ENCODE measurements around the gene PTPN23.
"Not testable (repeated sequence)": the region's sequence is repeated elsewhere in the genome, so short reads cannot be mapped to it uniquely, and the experiment has no call there.

PTPN23 gene

DNA sequence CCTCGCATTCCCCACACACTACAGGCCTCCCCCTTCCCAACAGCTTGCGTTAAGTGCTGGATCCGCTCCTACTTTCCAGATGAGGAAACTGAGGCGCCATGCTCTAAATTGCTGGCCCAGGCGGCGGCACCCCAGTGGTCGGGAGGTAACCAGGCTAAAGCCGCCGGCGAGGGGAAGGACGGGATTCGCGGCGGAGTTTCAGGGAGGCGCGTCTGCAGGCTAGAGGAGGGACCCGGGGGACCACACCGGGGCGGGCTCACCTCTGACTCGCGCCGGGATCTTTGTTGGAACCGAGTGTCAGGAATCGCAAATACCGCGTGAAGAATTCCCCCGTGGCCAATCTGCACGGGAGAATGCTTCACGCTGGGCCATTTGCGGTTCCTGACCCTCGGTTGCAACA, 24.6 kb upstream of the PTPN23 start:
- H3K4me1 Mint-ChIP-seq (ENCODE audit: low read depth) = no peaks in the 10 kb centered on the region
- no peaks in the 10 kb centered on the region for H3K27me3 Mint-ChIP-seq (ENCODE audit: low read depth)
- H3K4me3 Mint-ChIP-seq = no peak overlapping the region
- H3K27ac Mint-ChIP-seq = no peak overlapping the region
- H3K9me3 Mint-ChIP-seq = peaks cover 20% of the 10 kb centered on the region
- DNase-seq (ENCODE audit: low spot score) = no peak
- H3K36me3 Mint-ChIP-seq (ENCODE audit: low read depth) = peaks cover 5% of the 10 kb centered on the region

DNA sequence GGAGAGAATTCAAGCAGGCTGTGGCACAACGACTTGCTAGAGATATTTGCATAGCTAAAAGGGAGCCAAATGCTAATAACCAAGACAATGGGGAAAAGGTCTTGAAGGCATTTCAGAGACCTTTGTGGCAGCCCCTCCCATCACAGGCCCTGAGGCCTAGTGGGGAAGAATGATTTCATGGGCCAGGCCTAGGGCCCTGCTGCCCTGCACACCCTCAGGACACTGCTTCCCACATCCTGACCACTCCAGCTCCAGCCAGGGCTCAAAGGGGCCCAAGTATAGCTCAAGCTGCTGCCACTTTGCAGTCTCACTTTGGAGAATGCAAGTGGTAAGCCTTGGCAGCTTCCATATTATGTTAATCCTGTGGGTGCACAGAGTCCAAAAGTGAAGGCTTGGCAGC, 21.5 kb upstream of the PTPN23 start:
- Mint-ChIP-seq H3K27ac (no peak overlapping the region), H3K9me3 (peaks cover 28% of the 10 kb centered on the region), H3K36me3 (ENCODE audit: low read depth) (peaks cover 11% of the 10 kb centered on the region), H3K4me1 (ENCODE audit: low read depth) (peaks cover 7% of the 10 kb centered on the region), H3K4me3 (no peak overlapping the region), H3K27me3 (ENCODE audit: low read depth) (no peaks in the 10 kb centered on the region)
- DNase-seq (ENCODE audit: low spot score) = no peak

DNA sequence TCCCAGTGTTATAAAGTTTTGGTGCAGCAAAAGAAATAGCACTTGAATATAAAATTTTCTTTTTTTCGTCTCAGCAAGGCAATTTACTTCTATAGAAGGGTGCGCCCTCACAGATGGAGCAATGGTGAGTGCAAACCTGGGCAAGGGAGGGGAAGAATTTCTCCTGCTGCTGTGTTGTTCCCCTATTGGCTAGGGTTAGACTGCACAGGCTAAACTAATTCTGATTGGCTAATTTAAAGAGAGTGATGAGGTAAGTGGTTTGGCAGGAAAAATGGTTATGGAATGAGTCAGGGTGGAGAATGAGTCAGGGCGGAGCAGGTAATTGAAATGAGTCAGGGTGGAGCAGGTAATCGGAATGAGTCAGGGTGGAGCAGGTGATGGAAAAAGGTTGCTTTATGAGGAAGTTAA, 20.7 kb upstream of the PTPN23 start:
- Mint-ChIP-seq H3K36me3 (ENCODE audit: low read depth) (peaks cover 11% of the 10 kb centered on the region), H3K9me3 (peaks cover 28% of the 10 kb centered on the region)
- DNase-seq (ENCODE audit: low spot score); H3K4me3 Mint-ChIP-seq; H3K27ac Mint-ChIP-seq; H3K27me3 Mint-ChIP-seq (ENCODE audit: low read depth); H3K4me1 Mint-ChIP-seq (ENCODE audit: low read depth): not testable (repeated sequence)

DNA sequence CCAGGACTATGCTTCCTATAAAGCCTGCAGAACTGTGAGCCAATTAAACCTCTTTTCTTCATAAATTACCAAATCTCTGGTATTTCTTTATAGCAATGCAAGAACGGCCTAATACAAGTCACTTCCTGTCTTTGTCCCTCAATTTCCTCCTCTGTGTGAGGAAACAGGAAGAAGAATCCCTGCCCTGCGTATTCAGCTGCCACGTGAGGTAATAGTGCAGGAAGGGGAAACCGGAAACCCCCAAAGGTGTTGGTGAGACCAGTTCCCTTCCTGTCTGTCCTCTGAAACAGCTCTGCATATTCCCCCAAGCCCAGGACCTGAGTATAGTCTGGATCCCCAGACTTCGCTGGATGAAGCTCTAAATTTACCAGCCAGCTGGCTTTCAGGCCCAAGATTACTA, 18.1 kb upstream of the PTPN23 start:
- peaks cover 7% of the 10 kb centered on the region for H3K4me1 Mint-ChIP-seq (ENCODE audit: low read depth)
- H3K9me3 Mint-ChIP-seq = peaks cover 28% of the 10 kb centered on the region
- no peak overlapping the region for H3K4me3 Mint-ChIP-seq
- H3K36me3 Mint-ChIP-seq (ENCODE audit: low read depth) = peaks cover 11% of the 10 kb centered on the region
- H3K27ac Mint-ChIP-seq = peak overlapping the region; percentile 64
- H3K27me3 Mint-ChIP-seq (ENCODE audit: low read depth) = no peaks in the 10 kb centered on the region
- DNase-seq (ENCODE audit: low spot score) = no peak

DNA sequence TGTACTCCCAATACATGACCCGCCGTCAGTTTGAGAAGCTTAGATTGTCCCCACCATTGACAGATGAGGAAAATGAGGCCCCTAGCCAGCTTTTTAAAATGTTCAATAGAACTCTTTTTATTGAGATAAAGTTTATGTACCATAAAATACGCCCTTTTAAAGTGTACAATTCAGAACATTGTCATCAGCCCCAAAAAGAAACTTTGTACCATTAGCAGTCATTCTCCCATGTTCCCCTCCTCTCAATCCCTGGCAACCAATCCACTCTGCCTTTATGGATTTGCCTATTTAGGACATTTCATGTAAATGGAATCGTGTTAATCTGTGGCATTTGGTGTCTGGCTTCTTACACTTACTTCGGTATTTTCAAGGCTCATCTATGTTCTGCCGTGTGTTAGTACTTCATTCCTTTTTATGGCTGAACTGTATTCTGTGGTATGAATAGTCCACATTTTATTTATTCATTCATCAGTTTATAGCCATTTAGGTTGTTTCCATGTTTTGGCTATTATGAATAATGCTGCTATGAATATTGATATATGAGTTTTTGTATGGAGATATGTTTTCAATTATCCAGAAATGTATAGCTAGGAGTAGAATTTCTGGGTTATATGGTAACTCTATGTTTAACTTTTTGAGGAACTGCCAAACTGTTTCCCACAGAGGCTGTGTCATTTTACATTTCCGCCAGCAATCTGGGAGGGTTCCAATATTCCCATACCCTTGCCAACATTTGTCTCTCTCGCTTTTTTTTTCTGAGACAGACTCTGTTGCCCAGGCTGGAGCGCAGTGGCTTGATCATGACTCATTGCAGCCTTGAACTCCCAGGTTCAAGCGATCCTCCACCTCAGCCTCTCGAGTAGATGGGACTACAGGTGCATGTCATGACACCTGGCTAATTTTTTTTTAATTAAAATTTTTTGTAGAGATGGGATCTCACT, 15.3 kb upstream of the PTPN23 start:
- no peak overlapping the region for H3K27ac Mint-ChIP-seq
- H3K27me3 Mint-ChIP-seq (ENCODE audit: low read depth) = peaks cover 2% of the 10 kb centered on the region
- peaks cover 7% of the 10 kb centered on the region for H3K4me1 Mint-ChIP-seq (ENCODE audit: low read depth)
- H3K9me3 Mint-ChIP-seq = peaks cover 9% of the 10 kb centered on the region
- no peak overlapping the region for H3K4me3 Mint-ChIP-seq
- no peak for DNase-seq (ENCODE audit: low spot score)
- H3K36me3 Mint-ChIP-seq (ENCODE audit: low read depth) = peaks cover 6% of the 10 kb centered on the region

DNA sequence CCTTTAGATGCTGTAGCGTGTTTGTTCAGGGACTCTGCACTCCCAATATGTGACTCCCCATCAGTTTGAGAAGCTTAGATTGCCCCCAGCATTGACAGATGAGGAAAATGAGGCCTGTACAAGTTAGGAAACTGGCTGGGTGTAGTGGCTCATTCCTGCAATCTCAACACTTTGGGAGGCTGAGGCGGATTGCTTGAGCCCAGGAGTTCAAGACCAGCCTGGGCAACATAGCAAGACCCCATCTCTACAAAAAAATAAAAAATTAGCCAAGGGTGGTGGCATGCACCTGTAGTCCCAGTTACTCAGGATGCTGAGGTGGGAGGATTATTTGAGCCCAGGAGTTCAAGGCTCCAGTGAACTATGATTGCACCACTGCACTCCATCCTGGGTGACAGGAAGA, 14.0 kb upstream of the PTPN23 start:
- Mint-ChIP-seq H3K27me3 (ENCODE audit: low read depth) (peaks cover 2% of the 10 kb centered on the region), H3K4me1 (ENCODE audit: low read depth) (peaks cover 7% of the 10 kb centered on the region), H3K4me3 (no peak overlapping the region), H3K36me3 (ENCODE audit: low read depth) (peaks cover 6% of the 10 kb centered on the region), H3K27ac (no peak overlapping the region), H3K9me3 (peaks cover 7% of the 10 kb centered on the region)
- no peak for DNase-seq (ENCODE audit: low spot score)

DNA sequence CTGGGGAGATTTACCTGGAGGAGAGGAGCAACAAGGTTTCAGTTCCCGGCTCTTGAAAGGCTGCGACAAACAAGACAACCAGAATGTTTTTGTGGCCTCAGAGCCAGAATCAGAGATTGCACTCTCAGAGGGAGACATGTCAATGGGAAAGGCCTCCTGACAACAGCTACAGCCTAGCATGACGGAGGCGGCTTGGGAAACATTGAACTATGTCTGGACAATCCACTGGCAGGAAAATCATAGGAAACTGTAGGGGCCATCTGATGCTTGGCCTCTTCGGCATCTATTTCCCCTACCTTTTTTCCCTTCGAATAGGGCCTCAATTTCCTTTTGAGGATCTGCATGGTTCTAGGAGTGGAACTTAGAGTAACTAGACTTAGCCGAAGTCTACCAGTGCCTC, 13.2 kb upstream of the PTPN23 start:
- peaks cover 2% of the 10 kb centered on the region for H3K27me3 Mint-ChIP-seq (ENCODE audit: low read depth)
- H3K4me3 Mint-ChIP-seq = no peak overlapping the region
- peaks cover 3% of the 10 kb centered on the region for H3K4me1 Mint-ChIP-seq (ENCODE audit: low read depth)
- no peak for DNase-seq (ENCODE audit: low spot score)
- H3K9me3 Mint-ChIP-seq = peaks cover 3% of the 10 kb centered on the region
- no peak overlapping the region for H3K27ac Mint-ChIP-seq
- peaks cover 2% of the 10 kb centered on the region for H3K36me3 Mint-ChIP-seq (ENCODE audit: low read depth)

DNA sequence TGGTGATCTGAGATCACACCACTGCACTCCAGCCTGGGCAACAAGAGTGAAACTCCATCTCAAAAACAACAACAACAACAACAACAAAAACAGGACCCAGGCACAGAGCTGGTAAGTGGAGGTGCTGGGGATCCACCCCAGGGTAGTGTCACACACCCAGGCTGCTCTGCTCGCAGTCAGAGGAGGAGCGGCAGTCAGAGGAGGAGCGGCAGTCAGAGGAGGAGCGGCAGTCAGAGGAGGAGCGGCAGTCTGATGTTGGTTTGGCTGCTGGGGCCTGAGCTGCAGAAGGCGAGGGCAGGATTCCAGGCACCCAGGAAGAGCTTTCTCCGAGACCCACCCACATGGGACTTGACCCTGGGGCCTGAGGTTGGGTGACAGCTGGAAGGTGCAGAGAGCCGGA, 10.8 kb upstream of the PTPN23 start:
- DNase-seq (ENCODE audit: low spot score); H3K9me3 Mint-ChIP-seq; H3K27me3 Mint-ChIP-seq (ENCODE audit: low read depth); H3K27ac Mint-ChIP-seq; H3K4me3 Mint-ChIP-seq; H3K4me1 Mint-ChIP-seq (ENCODE audit: low read depth); H3K36me3 Mint-ChIP-seq (ENCODE audit: low read depth): not testable (repeated sequence)

DNA sequence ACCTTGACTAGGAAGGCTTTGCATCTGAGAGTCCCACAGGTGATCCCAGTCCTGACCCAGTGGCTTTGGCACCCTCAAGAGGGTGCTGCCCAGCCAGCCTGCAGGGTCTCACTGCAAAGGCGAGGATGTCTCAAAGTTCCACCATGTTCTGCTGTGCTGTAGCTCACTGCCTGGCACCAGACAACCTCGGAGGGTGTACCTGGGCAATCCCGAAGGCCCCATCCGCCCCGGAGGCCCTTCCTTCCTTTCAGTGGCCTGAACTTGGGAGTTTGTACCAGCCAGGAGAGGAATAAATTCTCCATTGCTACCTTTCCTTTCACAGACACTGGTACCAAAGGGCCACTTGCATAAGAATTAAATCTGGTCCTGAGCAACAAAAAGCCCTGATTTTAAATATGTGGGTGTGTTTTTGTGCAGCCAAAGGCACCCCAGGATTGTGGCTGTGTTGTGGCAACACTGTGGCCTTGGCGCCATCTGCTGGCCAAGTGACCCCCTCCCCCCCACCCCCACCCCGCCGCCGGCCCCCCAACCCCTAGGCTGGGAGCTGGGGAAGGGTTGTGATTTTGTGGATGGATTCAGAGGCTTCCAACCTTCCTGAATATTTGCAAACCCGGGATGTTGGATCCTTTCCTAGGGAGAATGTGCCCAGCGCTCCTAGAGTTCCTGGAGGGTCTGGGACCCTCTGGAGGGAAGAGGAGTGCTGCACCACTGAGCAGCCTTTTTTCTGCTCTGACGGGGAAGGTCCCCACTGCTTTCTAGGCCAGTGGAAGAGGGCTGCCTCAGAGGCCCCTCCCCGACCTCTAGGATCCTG, 9.7 kb upstream of the PTPN23 start:
- no peaks in the 10 kb centered on the region for H3K4me1 Mint-ChIP-seq (ENCODE audit: low read depth)
- no peaks in the 10 kb centered on the region for H3K9me3 Mint-ChIP-seq
- no peak overlapping the region for H3K27ac Mint-ChIP-seq
- H3K27me3 Mint-ChIP-seq (ENCODE audit: low read depth) = peaks cover 2% of the 10 kb centered on the region
- H3K36me3 Mint-ChIP-seq (ENCODE audit: low read depth) = no peaks in the 10 kb centered on the region
- DNase-seq (ENCODE audit: low spot score) = no peak
- no peak overlapping the region for H3K4me3 Mint-ChIP-seq

DNA sequence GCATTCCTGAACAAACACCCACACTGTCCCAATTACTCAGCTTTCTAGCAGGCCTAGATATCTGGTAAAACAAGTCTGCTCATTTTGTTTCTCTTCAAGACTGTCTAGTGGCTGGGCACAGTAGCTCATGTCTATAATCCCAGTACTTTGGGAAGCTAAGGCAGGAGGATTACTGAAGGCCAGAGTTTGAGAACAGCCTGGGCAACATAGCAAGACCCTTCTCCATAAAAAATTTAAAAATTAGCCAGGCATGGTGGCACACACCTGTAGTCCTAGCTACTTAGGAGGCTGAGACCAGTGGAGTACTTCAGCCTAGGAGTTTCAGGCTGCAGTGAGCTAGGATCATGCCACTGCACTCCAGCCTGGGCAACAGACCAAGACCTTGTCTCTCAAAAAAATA, 6.2 kb upstream of the PTPN23 start:
- peaks cover 5% of the 10 kb centered on the region for H3K4me1 Mint-ChIP-seq (ENCODE audit: low read depth)
- H3K36me3 Mint-ChIP-seq (ENCODE audit: low read depth) = no peaks in the 10 kb centered on the region
- H3K27me3 Mint-ChIP-seq (ENCODE audit: low read depth) = no peaks in the 10 kb centered on the region
- H3K4me3 Mint-ChIP-seq = no peak overlapping the region
- H3K9me3 Mint-ChIP-seq = no peaks in the 10 kb centered on the region
- H3K27ac Mint-ChIP-seq = no peak overlapping the region
- DNase-seq (ENCODE audit: low spot score) = no peak

DNA sequence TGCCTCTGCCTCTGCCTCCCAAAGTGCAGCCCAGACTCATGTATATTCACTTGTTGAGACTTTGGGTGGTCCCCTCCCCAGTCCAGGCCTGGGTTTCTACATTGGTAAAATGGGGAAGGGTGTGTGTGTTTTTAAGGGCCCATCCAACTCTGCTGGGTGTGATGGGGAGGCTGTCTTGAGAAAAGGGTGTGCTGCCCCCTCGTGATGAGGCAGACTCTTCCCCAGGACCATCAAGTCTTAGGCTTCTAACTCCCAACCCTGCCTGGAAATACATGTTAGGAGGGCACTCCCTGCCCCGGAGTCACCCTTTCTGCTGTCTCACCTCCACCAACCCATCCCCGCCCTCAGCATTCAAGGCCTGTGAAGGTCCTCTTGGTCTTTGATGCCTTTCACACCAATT, 4.4 kb upstream of the PTPN23 start:
- DNase-seq (ENCODE audit: low spot score) = no peak
- Mint-ChIP-seq H3K27ac (no peak overlapping the region), H3K4me1 (ENCODE audit: low read depth) (peaks cover 10% of the 10 kb centered on the region), H3K27me3 (ENCODE audit: low read depth) (no peaks in the 10 kb centered on the region), H3K4me3 (no peak overlapping the region), H3K36me3 (ENCODE audit: low read depth) (peaks cover 2% of the 10 kb centered on the region), H3K9me3 (no peaks in the 10 kb centered on the region)

DNA sequence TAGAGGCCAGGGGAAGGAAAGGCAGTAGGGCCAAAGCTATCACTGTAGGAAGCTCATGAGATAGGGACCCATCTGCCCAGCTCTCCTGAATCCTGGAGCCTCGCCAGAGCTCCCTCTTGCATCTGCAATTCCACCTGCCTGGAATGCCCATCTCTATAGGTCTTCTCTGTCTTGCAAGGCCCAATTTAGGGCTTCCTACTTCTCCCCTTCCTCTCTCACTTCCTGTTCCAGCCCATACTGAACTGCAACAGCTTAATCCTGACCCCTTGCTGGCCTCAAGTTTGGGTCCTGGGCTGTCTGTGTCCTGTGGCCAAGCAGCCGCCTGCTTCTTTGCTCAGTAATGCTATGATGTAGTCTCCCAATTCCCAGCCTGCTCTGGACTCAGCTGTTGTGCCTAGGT, 3.6 kb upstream of the PTPN23 start:
- H3K4me3 Mint-ChIP-seq = no peak overlapping the region

DNA sequence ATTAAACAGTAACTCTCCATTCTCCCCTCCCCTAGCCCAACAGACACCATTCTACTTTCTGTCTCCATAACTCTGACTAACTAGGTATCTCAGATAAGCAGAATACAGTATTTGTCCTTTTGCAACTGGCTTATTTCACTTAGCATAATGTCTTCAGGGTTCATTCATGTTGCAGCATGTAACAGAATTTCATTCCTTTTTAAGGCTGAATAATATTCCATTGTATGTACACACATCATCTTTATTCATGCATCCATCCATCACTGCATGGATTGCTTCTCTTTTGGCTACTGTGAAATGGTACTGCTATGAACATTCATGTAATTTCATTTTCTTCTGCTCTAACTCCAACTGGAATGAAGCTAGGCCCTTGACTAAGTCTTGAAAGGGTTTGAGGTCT, 2.0 kb upstream of the PTPN23 start:
- Mint-ChIP-seq H3K27me3 (ENCODE audit: low read depth) (no peaks in the 10 kb centered on the region), H3K9me3 (no peaks in the 10 kb centered on the region), H3K36me3 (ENCODE audit: low read depth) (peaks cover 7% of the 10 kb centered on the region), H3K27ac (peak overlapping the region; percentile 17), H3K4me1 (ENCODE audit: low read depth) (peaks cover 21% of the 10 kb centered on the region), H3K4me3 (peak overlapping the region; percentile 99)
- no peak for DNase-seq (ENCODE audit: low spot score)

More for the DNA sequence above, 3.6 kb upstream of the PTPN23 start:
- peaks cover 15% of the 10 kb centered on the region for H3K4me1 Mint-ChIP-seq (ENCODE audit: low read depth)
- no peak overlapping the region for H3K27ac Mint-ChIP-seq
- H3K27me3 Mint-ChIP-seq (ENCODE audit: low read depth) = no peaks in the 10 kb centered on the region
- H3K9me3 Mint-ChIP-seq = no peaks in the 10 kb centered on the region
- peaks cover 2% of the 10 kb centered on the region for H3K36me3 Mint-ChIP-seq (ENCODE audit: low read depth)
- DNase-seq (ENCODE audit: low spot score) = no peak

DNA sequence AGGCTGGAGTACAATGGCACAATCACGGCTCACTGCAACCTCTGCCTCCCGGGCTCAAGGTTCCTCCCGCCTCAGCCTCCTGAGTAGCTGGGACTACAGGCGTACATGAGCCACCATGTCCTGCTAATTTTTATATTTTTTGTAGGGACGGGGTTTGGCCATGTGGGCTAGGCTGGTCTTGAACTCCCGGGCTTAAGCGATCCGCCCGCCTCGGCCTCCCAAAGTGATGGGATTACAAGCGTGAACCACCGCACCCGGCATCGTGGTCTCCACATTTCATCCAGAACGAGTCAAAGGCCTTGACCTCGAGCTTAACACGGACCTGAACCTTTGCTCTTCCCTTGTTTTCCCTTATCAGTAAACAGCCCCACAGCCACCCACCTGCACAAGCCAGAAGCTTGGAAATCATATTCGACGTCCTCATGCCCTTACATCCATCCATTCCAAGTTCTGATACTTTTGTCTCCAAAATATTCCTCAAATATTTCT, 1.4 kb upstream of the PTPN23 start:
- no peaks in the 10 kb centered on the region for H3K9me3 Mint-ChIP-seq
- H3K27ac Mint-ChIP-seq = peak overlapping the region; percentile 100
- H3K27me3 Mint-ChIP-seq (ENCODE audit: low read depth) = no peaks in the 10 kb centered on the region
- peaks cover 7% of the 10 kb centered on the region for H3K36me3 Mint-ChIP-seq (ENCODE audit: low read depth)
- no peak for DNase-seq (ENCODE audit: low spot score)
- H3K4me1 Mint-ChIP-seq (ENCODE audit: low read depth) = peaks cover 21% of the 10 kb centered on the region
- H3K4me3 Mint-ChIP-seq = peak overlapping the region; percentile 99
